Stimulated activated CD8-positive, alpha-beta memory T cell treated with anti-CD3 and anti-CD28 coated beads, Interleukin-7, amount 100 ng/mL, for 4 hours (primary cell): ENCODE measurements around the gene ARL6IP4.
"Not testable (repeated sequence)": the region's sequence is repeated elsewhere in the genome, so short reads cannot be mapped to it uniquely, and the experiment has no call there.

Experiments
- DNase-seq, 2 donors: peaks; one replicate each; pipeline ENCODE4 v3.0.0-alpha.2; 2020; ENCODE audit warnings: low read depth in 2 of 2

The ARL6IP4 gene

DNA sequence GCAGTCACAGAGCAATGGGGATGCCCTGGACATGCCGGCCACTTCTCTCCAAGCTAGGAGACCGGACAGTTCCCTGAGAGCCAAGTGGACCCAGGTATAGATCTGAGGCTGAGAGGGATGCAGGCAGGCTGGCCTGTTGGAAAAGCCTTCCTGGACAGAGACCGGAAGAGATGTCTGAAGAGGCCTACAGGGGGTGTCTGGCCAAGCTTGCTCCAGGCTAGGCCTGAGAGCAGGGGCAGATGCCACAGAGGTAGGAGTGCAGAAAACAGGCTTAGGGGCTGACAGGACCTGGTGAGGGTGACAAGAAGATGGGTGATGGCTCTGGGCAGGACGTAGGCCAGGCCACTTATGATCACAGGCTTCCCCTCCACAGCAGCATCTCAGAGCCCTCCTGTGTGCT lies 30.2 kb downstream of the ARL6IP4 start:
- DNase-seq, result no peak

DNA sequence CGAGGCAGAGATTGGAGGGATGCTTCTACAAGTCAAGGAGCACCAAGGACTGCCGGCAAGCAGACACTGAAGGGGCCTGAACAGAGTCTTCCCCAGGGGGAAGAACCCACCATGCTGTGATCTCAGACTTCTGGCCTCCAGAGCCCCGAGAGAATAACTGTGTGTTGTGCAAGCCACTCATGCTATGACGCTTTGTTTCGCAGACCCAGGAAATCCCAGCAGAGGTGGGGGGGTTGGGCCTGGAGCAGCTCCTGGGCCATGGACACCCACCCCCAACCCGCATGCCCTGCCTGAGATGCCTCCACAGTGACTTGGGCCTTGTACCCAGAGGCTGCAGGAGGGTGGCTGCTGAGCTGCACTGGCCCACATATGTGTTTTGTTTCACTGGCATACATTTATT lies 31.2 kb downstream of the ARL6IP4 start:
- no peak for DNase-seq

DNA sequence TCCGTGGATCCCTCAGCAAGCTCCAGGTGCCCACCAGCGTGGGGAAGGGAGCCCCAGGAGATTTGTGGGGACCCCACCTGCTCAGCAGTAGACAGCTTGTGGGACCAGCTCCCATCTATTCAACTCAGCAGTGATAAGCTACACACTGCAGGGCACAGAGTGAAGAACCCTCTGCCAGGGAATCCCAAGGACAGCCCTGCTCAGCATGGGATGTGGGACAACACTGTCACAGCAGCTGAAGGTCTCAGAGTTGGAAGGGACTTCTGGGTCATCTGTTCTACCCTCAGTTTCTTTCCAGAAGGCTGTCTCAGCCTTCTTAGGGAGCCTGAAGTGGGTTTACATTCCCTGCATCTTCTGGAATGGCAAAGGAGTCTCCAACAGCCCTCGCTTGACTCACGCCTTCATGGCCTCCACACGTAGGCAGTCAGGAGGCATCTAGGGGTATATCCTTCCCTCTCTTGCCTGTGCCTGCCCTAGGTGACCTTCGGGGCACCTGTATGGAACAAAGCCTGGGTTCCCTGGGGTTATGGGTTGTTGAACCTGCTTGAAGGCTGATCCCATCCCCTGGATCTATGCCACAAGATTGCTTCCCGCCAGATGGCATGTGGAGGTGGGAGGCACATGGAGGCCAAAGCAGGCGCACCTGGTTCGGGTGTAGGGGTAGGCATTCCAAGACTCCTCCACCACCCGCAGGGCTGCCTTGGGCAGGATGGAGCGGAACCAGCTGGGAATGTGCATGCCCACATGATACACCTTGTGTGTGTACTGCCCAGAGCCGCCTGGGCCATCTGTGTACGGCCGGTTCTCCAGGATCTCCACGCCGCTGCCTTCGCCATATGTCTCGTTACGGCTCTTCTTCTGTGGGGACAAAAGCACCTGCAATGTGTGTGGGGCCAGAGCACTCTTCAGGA lies 33.0 kb downstream of the ARL6IP4 start:
- DNase-seq, result no peak

DNA sequence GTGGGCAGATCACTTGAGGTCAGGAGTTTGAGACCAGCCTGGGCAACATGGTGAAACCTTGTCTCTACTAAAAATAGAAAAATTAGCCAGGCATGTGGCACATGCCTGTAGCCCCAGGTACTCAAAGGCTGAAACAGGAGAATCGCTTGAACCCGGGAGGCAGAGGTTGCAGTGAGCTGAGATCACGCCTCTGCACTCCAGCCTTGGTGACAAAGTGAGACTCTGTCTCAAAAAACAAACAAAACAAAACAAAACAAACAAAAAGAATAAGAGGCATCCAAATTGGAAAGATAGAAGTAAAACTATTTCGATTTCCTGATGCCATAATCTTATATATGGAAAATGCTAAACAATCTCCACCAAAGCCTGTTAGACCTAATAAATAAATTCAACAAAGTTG lies 34.0 kb downstream of the ARL6IP4 start:
- DNase-seq, result not testable (repeated sequence)

DNA sequence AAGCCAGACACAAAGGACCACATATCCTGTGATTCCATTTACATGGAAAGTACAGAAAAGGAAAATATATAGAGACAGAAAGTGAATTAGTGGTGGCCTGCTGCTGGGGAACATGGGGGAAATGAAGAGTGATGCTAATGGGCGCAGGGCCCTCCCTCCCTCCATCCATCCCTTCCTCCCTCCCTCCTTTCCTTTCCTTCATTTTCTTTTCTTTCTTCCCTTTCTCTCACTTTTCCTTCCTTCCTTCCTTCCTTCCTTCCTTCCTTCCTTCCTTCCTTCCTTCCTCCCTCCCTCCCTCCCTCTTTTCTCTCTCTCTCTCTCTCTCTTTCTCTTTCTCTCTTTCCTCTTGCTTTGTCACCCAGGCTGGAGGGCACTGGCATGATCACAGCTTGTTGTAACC lies 37.3 kb downstream of the ARL6IP4 start:
- no peak for DNase-seq

DNA sequence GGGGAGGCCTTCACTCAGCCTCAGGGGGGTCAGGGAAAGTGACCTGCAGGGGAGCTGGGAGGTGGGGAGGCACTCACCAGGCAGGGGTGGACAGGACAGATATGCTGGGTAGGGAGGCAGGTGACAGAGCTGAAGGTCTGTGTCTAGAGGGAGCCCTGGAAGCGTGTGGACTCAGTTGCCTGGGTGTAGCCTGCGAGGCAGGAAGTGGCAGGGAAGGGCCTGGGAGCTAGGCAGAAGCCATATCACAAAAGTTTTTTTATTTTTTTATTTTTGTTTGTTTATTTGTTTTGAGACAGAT lies 39.3 kb downstream of the ARL6IP4 start:
- no peak for DNase-seq

DNA sequence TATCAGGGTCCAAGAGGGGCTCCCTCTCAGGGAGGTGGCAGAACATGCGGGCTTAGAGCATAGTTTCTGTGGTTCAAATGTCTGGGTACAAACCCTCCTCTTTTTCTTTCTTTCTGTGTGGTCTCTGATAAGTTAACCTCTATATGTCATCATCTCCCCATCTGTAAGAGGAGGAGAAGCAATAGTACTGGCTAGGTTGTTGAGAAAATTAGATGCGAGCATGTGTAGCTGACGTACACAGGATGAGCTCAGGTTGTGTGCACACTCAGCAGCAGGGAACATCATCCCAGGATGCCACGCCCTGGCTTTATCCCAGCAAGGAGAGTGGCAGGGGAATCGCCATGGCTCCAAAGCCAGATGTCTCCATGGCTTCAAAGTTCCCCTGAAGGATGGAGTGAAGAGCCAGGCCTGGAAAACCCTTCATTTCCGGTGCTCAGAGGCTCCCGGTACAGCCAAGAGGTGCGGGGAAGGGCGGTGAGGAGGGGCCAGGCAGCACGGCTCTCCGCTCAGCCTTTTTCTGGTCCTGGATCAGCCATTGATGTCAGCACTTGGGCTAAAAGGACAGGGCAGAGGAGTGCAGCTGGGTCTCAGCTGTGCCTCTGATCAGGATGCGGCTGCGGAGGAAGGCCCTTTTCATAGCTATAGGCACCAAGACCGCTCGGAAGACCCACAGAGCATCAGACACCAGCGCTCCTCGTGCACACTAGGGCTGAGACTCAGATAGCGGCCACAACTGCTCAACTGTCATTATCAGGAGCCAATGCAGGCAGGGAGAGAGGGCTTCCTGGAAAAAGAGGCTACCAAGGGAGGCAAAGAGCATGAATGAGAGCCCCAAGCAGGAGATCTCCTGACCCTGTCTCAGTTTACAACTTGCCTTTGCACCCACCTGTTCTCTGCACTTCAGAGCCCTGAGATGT lies 41.5 kb downstream of the ARL6IP4 start:
- no peak for DNase-seq

DNA sequence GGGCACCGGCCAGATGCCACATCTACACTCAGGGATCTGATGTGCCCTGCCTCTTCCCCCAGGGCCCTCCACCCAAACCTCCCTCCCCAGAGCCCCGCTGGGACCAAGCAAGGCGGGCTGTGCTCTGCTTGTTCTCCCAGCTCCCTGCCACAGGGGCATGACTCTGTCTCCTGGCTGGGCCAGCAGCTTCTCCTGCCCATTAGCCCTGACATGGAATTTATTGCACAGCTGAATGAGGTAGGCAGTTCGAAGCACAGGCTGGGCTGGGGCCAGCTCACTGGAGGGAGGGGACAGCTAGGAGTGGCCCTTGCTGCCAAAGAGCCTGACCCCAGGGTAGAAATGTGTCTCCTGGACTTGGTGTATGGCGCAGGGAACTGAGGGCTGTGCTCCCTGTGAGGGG lies 42.4 kb downstream of the ARL6IP4 start:
- no peak for DNase-seq

DNA sequence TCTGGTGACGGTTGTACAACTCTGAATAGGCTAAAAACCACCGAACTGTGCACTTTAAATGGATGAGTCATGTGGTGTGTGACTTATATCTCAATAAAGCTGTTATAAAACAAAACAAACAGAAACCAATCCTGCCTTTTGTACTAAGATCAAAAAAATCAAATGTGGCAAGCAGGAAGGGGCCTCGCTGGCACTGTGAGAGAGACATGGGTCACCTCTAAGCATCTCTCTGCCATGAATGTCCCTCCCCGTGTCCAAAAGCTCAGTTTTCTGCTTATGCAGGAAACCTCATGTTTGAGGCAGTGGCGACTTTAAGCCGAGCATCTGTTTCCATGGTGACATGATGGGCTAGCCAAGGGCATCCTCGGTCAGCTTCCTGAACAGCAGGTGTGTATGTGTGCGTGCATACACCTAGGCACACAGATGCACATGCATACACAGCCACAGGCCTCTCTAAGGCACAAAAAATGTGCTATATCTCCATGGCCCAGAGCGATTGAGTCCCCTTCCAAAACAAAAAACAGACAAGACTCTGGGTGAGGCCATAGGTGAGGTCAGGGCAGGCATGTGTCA lies 44.4 kb downstream of the ARL6IP4 start:
- no peak for DNase-seq

DNA sequence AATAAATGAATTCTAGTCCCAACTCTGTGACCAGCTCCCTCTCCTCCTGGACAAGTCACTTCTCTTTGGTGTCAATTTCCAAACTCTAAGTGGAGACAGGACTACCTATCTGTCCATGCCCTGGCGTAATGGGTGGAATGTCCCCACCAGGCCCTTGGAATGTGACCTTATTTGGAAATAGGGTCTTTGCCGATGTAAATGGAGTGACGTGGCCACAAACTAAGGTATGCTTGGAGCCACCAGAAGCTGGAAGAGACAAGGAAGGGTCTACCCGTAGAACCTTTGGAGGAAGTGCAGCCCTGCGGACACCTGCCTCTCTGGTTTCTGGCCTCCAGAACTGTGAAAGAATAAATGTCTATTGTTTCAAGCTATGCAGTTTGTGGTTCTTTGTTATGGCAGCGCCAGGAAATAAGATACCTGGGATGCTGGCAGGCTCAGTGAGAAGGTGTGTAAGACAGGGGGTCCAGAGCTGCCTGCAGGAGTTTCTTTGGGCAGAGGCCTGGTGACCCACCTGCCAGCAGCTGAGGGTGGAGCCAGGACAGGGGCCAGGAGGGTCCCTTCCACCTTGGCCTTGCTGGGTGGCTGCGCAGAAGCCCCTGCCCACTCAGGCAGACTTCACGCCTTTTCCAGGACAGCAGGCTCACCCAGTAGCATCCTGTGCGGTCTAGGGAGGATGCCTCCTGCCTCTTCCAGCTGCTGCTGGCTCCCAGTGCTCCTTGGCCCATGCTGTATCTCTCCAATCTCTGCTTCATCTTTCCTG lies 45.8 kb downstream of the ARL6IP4 start:
- no peak for DNase-seq

DNA sequence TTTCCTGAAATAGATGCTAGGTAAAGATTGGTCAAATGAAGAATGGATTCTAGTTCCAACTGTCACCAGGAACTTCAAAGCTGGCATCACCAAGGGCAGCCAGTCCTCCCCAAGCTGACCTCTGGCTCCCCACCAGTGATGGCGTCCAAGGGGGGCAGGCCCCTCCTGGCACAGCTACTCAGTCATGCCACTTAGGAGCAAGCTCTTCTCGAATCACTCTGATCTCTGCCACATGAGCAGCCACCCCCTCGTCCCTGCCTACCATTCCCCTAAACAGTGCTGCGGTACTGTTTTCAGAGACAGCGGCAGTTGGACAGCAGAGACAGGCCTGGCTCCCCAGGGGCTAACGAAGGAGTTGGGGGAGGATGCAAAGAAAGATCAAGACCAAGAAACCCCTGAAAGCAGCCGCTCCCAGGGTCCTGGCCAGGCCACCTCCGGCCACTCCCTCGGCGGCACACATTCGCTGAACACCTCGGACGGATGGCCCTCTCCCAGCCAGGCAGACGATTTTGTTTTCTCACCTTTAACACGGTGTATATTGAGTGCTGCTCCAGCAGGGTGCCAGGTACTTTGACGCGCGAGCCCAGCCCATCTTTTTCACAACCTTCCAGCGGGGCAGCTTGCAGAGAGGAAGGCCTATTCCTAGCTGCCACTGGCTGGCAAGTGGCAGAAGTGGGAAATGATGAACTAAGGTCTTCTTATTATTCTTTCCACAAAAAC lies 47.4 kb downstream of the ARL6IP4 start:
- no peak for DNase-seq

DNA sequence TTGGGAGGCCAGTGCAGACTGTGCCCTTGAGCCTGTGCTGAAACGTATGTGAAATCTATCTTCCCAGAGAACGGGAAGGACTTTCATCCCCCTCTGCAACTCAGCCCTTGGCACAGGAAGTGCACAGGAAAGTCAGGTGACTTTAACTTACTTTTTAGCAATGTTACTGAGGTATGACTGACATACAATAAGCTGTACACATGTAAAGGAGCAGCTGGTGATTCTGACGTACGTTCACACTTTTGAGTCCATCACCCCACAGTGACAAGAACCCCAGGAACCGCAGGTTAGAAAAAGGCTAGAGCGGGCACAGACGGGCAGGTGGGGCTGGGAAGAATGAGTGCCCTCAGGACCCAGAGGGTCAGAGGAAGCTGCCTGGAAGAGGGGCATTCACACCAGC lies 48.0 kb downstream of the ARL6IP4 start:
- DNase-seq, result no peak

DNA sequence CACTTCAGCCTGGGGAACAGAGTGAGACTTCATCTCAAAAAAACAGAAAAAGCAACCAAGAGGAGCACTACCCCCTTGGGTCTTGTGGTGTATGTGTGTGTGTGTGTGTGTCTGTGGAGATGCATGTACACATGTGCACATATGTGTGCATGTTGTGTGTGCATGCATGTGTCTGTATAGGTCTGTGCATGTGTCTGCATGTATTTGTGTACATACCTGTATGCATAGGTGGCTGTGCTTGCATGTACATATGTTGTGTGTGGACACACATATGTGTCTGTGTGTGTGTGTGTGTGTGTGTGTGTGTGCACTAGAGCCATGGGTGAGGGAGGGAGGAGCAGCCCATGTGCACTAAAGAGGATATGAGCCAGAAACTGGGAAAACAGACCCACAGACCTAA lies 49.1 kb downstream of the ARL6IP4 start:
- DNase-seq, result no peak

DNA sequence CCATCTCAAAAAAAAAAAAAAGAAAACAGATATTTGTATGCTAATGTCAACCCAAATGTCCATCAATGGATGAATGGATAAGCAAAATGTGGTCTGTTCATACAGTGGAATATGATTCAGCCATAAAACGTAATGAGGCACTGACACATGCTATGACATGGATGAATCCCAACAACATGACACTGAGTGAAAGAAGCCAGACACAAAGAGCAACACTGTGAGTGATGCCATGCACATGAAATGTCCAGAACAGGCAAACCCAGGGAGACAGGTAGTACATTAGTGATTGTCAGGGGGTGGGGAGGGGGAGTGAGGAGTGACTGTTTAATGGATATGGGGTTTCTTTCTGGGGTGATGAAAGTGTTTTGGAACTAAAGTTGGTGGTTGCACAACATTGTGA lies 50.2 kb downstream of the ARL6IP4 start:
- no peak for DNase-seq

DNA sequence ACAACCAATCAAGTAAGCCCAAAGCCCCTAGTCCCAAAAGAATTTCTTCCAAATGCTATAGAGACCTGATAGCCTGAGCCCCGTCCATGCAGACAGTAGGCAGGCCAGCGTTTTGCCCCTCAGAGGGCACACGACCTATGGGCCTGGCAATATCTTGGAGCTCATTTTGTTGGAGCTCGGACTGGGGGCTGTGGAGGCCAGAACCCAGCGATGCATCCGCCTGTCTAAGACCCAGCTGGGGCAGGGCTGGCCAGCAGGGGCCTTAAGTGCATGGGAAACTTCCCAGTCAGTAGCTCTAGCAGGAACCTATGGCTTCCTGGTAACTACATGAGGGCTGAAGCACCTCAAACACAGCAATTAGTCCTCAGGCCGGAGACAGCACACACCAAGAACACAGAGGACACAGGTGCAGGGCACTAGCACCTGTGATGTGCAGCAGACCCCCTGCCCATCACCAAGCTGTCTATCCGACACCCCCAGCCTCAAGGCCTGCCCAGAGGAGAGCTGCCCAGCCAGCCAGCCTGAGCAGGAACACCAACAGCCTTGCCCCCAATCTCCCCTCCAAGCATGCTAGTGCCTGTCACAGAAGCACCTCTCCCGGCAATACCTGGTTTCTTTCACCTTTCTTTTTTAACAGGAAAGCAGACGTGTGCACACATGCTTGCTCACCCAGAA lies 50.8 kb downstream of the ARL6IP4 start:
- no peak for DNase-seq
